Activated naive CD8-positive, alpha-beta T cell treated with anti-CD3 and anti-CD28 coated beads, Interleukin-2, amount 10 ng/mL, durations not matched to agents 7 days and 5 days (primary cell): ENCODE measurements around the gene DKK2. TPM values are rescaled to one million over a fixed set of nuclear protein-coding genes. Genes with fewer than 3 reads are reported as not detected.

Source experiments
- ATAC-seq: fragments of 150-1000 bp; cut with Tn5 transposase; one replicate; pipeline ENCODE4 v1.10.0; 2021; ENCODE audit warnings: low read depth, moderate library complexity
- POLR2A ChIA-PET: fragments of 350-600 bp; sonication (Branson Sonifier 250); formaldehyde crosslinking; loops from one replicate; lab custom pipeline; 2021; ENCODE audit warnings: antibody characterized with exemption; lab: Charles Lee
- DNase-seq: peaks from one replicate; pipeline ENCODE4 v3.0.0; 2021
- H3K27ac Mint-ChIP-seq: one replicate; pipeline ENCODE4 v1.8.0; 2022; ENCODE audit warnings: mild to moderate bottlenecking, mixed read lengths
- H3K27me3 Mint-ChIP-seq: one replicate; pipeline ENCODE4 v1.8.0; 2022; ENCODE audit warnings: mild to moderate bottlenecking, moderate library complexity, mixed read lengths
- H3K36me3 Mint-ChIP-seq: one replicate; pipeline ENCODE4 v1.8.0; 2021; ENCODE audit warnings: mild to moderate bottlenecking, mixed read lengths
- H3K4me1 Mint-ChIP-seq: one replicate; pipeline ENCODE4 v1.8.0; 2021; ENCODE audit warnings: mixed read lengths
- H3K4me3 Mint-ChIP-seq: one replicate; pipeline ENCODE4 v1.8.0; 2022; ENCODE audit warnings: mild to moderate bottlenecking, moderate library complexity, mixed read lengths
- H3K9me3 Mint-ChIP-seq: one replicate; pipeline ENCODE4 v1.8.0; 2021; ENCODE audit warnings: mixed read lengths
- total RNA-seq, 2 experiments: library from RNA; stranded (reverse); gene quantifications; one replicate each; pipeline ENCODE4 v1.2.3, GENCODE V29; 2021

The DKK2 gene, protein sequence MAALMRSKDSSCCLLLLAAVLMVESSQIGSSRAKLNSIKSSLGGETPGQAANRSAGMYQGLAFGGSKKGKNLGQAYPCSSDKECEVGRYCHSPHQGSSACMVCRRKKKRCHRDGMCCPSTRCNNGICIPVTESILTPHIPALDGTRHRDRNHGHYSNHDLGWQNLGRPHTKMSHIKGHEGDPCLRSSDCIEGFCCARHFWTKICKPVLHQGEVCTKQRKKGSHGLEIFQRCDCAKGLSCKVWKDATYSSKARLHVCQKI
- total RNA-seq, result not detected

DNA sequence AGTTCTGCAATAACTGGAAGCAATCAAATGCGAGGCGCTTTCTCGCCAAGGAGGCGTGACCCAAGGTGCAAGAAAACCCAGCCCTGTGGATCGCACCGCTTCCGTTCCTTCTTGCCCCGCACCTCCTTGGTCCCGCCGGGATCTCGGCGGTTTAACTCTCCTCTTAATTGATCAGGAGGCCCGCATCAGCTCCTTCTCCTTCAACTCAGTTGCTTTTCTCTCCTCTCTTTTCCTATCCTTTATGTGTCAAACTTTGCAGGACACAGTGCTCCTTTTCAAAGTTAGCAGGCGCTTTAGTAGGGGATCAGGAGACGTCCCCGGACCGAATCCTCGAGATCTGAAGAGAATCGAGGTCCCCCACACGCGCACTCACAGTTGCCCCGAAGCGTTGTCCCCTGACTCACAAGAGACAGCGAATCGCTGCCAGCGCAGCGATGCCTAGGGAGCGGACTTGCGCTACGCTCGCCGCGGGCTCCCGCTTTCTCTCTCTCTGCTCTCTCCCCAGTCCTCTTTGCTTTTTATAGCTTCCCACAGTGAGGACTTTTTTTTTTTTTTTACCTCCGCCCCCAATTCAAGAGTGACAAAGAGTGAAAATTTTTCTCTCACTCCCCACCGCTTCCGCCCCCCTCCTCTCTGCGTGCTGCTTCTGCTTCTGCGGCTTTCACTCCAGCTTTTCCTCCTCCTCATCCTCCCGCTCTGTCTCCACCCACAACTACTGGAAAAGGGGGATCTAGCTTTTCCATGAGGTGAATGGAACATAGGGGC lies at the start of gene DKK2:
Gene DKK2, minus strand, starts transcription at position 495 of the 765 bp plus-strand sequence. CDS start 722 bp downstream, outside the sequence.
- Mint-ChIP-seq H3K27me3 (peaks cover 51% of the 10 kb centered on the region), H3K27ac (no peak within 1 kb of the TSS), H3K4me3 (peak within 1 kb of the TSS; percentile 76), H3K9me3 (no peaks in the 10 kb centered on the region), H3K4me1 (peaks cover 20% of the 10 kb centered on the region), H3K36me3 (no peaks in the 10 kb centered on the region)
- ATAC-seq (no peak), DNase-seq (no peak)
- POLR2A ChIA-PET, result interaction anchor here (0.7 kb wide), 1 partner anchor 174 kb away, joined by 3 read pairs; no protein-coding TSS in a partner anchor

DNA sequence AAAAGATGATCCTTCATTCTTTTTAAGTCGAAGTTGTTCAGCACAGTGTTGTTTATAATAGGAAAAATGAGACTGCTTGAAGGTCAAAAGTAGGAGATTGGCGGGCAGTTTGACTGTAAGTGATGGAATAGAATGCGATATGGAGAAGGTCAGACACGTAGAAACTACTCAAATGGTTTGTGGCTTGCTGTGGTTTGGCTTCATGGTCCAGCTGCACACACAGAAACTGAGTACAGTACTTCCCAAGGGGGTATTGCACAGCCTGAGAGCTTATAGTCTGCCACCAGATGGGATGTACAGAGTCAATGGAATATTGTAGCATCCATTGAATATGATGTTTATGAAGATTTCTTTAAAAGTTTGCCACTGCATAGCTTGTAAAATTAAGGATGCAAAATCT lies 41.1 kb upstream of the DKK2 start:
- POLR2A ChIA-PET, result no interaction called here
- DNase-seq, result no peak
- no peaks in the 10 kb centered on the region for H3K27me3 Mint-ChIP-seq
- no peak for ATAC-seq
- no peak overlapping the region for H3K27ac Mint-ChIP-seq
- H3K36me3 Mint-ChIP-seq, result no peaks in the 10 kb centered on the region
- H3K4me3 Mint-ChIP-seq, result no peak overlapping the region
- peaks cover 3% of the 10 kb centered on the region for H3K9me3 Mint-ChIP-seq
- H3K4me1 Mint-ChIP-seq, result no peaks in the 10 kb centered on the region

DNA sequence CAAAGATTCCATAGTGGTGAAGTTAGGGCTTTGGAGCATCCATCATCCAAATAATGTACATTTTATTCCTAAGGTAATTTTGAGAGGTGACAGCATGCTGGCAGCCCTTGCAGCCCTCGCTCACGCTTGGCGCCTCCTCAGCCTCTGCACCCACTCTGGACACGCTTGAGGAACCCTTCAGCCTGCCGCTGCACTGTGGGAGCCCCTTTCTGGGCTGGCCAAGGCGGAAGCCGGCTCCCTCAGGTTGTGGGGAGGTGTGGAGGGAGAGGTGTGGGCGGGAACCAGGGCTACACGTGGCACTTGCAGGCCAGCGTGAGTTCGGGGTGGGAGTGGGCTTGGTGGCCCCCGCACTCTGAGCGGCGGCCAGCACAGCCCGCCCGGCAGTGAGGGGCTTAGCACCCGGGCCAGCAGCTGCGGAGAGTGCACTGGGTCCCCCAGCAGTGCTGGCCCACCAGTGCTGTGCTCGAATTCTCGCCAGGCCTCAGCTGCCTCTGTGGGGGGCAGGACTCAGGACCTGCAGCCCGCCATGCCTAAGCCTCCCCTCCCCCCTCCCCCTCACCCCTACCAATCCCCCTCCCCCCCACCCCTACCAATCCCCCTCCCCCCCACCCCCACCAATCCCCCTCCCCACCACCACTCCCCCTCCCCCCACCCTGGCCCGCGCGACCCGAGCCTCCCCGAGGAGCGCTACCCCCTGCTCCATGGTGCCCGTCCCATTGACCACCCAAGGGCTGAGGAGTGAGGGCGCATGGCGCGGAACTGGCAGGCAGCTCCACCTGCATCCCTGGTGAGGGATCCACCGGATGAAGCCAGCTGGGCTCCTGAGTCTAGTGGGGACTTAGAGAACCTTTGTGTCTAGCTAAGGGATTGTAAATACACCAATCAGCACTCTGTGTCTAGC lies 37.0 kb upstream of the DKK2 start:
- Mint-ChIP-seq H3K27me3 (no peaks in the 10 kb centered on the region), H3K9me3 (peaks cover 2% of the 10 kb centered on the region), H3K4me3 (no peak overlapping the region), H3K36me3 (no peaks in the 10 kb centered on the region), H3K27ac (no peak overlapping the region), H3K4me1 (no peaks in the 10 kb centered on the region)
- ATAC-seq (no peak), DNase-seq (no peak)
- POLR2A ChIA-PET, result no interaction called here

DNA sequence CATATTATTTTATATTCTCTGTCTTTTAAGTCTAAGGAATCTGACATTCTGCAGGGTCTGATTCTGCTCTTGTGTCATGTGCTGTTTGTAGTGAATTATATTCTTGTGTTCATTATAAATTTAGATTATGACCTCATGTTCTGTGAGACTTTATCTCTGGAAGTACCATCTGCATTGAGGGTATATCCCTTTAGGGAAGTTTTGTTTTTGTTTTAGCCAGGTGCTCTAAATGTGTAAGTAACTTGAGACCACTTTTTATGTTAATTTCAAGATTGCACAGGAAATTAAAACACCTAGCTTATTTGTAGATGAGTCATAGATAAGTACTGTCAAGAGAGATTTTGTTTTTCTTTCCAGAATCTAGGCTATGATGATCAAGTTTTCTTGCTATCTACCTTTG lies 35.0 kb upstream of the DKK2 start:
- H3K4me3 Mint-ChIP-seq, result no peak overlapping the region
- H3K9me3 Mint-ChIP-seq, result peaks cover 2% of the 10 kb centered on the region
- ATAC-seq, result no peak
- no peaks in the 10 kb centered on the region for H3K4me1 Mint-ChIP-seq
- no peaks in the 10 kb centered on the region for H3K27me3 Mint-ChIP-seq
- POLR2A ChIA-PET, result no interaction called here
- no peaks in the 10 kb centered on the region for H3K36me3 Mint-ChIP-seq
- H3K27ac Mint-ChIP-seq, result no peak overlapping the region
- DNase-seq, result no peak

DNA sequence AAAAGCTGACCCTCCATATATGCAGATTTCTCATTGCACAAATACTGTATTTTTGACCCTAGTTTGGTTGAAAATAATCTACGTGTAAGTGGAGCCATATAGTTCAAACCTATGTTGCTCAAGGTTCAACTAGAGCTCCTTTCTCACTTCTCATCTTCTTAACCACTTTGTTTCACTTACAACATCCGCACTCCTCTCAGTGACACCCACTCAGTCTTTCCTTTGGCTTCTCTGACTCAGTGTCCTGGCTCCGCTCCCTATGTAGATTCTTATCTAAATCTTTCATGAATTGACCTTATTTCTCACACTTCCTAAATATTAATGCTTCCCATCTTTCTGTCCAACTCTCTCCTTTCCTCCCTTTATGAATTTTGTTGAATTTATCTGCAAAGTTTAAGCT lies 32.9 kb upstream of the DKK2 start:
- ATAC-seq, result no peak
- DNase-seq, result no peak
- H3K4me3 Mint-ChIP-seq, result no peak overlapping the region
- no peaks in the 10 kb centered on the region for H3K36me3 Mint-ChIP-seq
- H3K27me3 Mint-ChIP-seq, result no peaks in the 10 kb centered on the region
- POLR2A ChIA-PET, result no interaction called here
- H3K27ac Mint-ChIP-seq, result no peak overlapping the region
- H3K4me1 Mint-ChIP-seq, result no peaks in the 10 kb centered on the region
- no peaks in the 10 kb centered on the region for H3K9me3 Mint-ChIP-seq

DNA sequence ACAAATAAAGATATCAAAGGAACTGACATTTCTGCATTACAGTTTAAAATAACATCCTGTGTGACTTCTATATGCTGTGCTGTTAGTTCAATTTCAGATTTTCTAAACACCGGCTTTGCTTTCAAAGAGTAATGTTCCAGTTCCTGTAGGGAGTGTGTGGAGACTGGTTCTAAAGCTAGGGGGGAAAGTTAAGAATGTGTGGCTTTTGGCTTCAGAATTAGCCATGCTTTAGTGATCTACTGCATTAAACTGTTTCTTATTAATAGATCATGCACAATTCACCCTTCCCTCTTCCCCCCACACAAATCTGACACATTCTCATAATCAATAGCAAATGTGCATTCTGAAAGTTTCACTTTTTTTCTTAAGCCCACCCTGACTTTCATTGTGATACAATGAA lies 32.0 kb upstream of the DKK2 start:
- Mint-ChIP-seq H3K4me3 (no peak overlapping the region), H3K9me3 (no peaks in the 10 kb centered on the region), H3K27me3 (no peaks in the 10 kb centered on the region), H3K4me1 (no peaks in the 10 kb centered on the region), H3K27ac (no peak overlapping the region), H3K36me3 (no peaks in the 10 kb centered on the region)
- DNase-seq (no peak), ATAC-seq (no peak)
- POLR2A ChIA-PET, result no interaction called here

DNA sequence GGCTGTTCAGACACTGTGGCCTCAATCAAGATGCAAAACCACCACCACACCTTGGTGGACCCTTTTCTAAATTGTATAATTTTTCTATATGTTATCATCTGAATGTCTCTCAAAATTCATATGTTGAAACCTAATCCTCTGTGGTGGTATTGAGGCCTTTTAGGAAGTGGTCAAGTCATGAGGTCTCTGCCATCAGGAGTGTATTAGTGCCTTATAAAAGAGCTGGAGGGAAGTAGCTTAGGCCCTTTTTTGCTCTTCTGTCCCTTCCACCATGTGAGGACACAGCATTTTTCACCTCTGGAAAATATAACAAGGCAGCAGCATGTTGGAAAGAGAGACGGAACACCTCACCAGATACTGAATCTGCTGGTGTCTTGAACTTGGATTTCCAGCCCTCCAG lies 30.5 kb upstream of the DKK2 start:
- POLR2A ChIA-PET, result no interaction called here
- H3K4me3 Mint-ChIP-seq, result no peak overlapping the region

DNA sequence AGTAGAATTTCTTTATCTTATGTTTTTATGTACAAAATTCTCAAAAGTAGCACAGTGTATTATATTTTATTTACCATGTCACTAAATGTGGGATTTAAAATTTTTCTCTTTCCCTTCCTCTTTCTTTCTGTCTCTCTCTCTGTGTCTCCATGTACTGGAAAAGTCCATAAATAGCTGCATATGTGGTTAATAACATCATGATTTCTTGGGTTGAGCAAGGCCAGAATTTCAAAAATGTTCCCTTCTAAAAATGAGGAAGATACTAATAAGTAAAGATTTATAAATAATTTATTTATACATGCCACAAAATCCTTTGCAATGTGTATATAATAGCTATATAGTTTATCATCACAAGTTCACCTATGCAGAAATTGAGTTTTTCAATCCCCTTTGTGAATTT lies 29.1 kb upstream of the DKK2 start:
- Mint-ChIP-seq H3K4me1 (no peaks in the 10 kb centered on the region), H3K36me3 (no peaks in the 10 kb centered on the region), H3K27ac (no peak overlapping the region), H3K27me3 (no peaks in the 10 kb centered on the region), H3K9me3 (no peaks in the 10 kb centered on the region), H3K4me3 (no peak overlapping the region)
- POLR2A ChIA-PET, result no interaction called here
- ATAC-seq (no peak), DNase-seq (no peak)

More for the DNA sequence above, 30.5 kb upstream of the DKK2 start:
- Mint-ChIP-seq H3K27me3 (no peaks in the 10 kb centered on the region), H3K27ac (no peak overlapping the region), H3K36me3 (no peaks in the 10 kb centered on the region), H3K9me3 (no peaks in the 10 kb centered on the region), H3K4me1 (no peaks in the 10 kb centered on the region)
- ATAC-seq (no peak), DNase-seq (no peak)

DNA sequence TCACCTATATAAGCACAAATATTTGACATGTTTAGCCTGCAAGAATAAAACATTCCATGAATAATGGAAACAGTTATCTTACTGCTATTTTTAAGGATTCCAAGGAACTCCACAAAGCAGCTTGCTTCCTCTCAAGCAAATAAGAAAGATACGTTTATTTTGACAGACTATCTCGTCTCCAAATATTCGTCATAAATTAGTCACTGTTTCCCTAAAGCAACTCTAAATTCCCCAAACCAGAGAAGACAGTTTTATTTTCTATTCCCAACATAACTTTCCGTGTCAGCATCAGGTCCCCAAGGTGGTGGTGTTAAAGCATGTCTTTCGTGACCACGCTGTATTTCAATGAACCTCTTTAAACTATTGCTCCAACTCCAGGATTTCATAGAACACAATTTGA lies 24.3 kb upstream of the DKK2 start:
- no peaks in the 10 kb centered on the region for H3K9me3 Mint-ChIP-seq
- no peaks in the 10 kb centered on the region for H3K4me1 Mint-ChIP-seq
- no peaks in the 10 kb centered on the region for H3K27me3 Mint-ChIP-seq
- H3K4me3 Mint-ChIP-seq, result no peak overlapping the region
- DNase-seq (no peak), ATAC-seq (no peak)
- no peak overlapping the region for H3K27ac Mint-ChIP-seq
- POLR2A ChIA-PET, result no interaction called here
- H3K36me3 Mint-ChIP-seq, result no peaks in the 10 kb centered on the region

DNA sequence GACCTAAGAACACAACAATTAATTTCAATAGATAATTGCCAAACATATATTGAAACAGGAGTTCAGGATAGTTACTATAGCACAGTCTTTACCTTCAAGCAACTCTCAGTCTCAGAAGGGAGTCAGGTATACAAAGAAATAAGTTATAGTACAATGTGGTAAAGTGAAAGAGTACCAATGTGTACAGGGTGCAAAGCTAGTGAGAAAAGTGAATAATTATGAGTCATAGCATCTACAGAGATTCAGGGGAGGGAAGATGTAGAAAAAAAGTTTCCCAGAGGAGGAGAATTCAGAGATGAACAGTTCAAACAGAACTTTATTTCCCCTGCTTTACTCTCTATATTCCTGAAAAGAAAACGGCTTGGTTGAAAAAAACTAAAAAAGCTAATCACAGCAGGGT lies 22.7 kb upstream of the DKK2 start:
- POLR2A ChIA-PET, result no interaction called here
- H3K4me1 Mint-ChIP-seq, result no peaks in the 10 kb centered on the region
- no peak overlapping the region for H3K4me3 Mint-ChIP-seq
- H3K27me3 Mint-ChIP-seq, result no peaks in the 10 kb centered on the region
- DNase-seq (no peak), ATAC-seq (no peak)
- H3K36me3 Mint-ChIP-seq, result no peaks in the 10 kb centered on the region
- no peak overlapping the region for H3K27ac Mint-ChIP-seq
- no peaks in the 10 kb centered on the region for H3K9me3 Mint-ChIP-seq

DNA sequence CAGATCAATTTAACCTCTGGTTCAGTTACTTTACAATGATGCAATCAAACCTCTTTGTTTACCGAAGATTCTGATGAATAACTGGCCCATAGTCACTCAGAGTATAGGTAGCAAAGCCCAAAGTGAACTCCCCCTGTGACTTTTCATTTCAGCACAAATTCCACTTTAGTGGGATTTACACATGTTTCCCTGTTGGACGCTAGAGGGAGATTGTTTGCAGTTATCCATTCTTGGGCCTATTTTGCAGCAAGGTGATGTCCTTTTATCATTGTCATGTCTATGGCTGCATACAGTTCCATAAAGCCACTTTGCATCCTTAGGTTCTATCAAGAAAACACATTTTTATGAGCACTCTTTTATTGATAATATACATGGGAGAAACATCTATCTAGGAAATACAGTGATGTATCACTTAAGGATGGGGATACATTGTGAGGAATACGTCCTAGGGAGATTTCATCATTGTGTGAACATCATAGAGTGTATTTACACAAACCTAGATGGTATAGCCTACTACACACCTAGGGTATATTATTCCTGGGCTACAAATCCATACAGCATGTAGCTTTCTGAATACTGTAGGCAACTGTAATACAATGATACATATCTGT lies 14.5 kb upstream of the DKK2 start:
- no peak for DNase-seq
- H3K4me1 Mint-ChIP-seq, result no peaks in the 10 kb centered on the region
- H3K36me3 Mint-ChIP-seq, result no peaks in the 10 kb centered on the region
- no peaks in the 10 kb centered on the region for H3K27me3 Mint-ChIP-seq
- H3K9me3 Mint-ChIP-seq, result peaks cover 5% of the 10 kb centered on the region
- H3K4me3 Mint-ChIP-seq, result no peak overlapping the region
- no peak for ATAC-seq
- no peak overlapping the region for H3K27ac Mint-ChIP-seq
- POLR2A ChIA-PET, result no interaction called here

DNA sequence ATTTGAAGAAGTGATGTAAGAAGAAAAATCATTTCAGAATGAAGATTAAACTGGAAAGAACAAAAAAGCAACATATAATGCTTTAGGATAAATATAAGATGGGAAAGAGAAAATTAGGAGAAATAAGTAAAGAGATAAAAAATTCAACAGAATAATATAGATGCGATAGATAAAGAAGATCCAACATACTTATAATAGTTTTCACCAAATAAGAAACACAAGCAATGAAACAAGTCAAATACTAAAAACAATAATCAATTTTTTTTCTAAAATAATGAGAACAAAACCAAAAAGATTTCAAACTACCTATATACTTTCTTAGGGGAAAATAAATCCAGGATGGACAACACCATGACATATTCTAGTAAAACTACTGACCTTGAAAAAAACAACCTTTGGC lies 10.1 kb upstream of the DKK2 start:
- H3K36me3 Mint-ChIP-seq, result no peaks in the 10 kb centered on the region
- POLR2A ChIA-PET, result no interaction called here
- DNase-seq (no peak), ATAC-seq (no peak)
- no peak overlapping the region for H3K27ac Mint-ChIP-seq
- H3K4me3 Mint-ChIP-seq, result no peak overlapping the region
- peaks cover 5% of the 10 kb centered on the region for H3K9me3 Mint-ChIP-seq
- peaks cover 3% of the 10 kb centered on the region for H3K27me3 Mint-ChIP-seq
- H3K4me1 Mint-ChIP-seq, result no peaks in the 10 kb centered on the region

DNA sequence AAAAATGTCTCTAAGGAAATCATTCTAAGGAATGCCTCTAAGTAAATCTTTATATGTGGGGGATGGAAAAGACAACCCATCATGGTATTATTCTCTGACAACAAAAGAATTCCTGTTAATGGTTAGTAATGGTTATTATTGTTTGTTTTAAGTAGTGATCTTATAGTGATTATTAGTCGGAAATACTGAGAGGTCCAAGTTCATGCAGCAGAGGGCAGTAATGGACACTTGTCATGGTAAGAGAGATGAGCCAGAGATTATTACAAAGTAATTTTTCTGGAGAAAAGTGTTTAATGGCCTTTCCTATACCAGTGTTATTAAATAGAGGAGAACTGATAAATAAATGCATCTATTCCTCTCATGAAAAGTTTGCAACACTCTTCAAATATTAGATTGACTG lies 8.1 kb upstream of the DKK2 start:
- no peak overlapping the region for H3K4me3 Mint-ChIP-seq
- POLR2A ChIA-PET, result no interaction called here
- H3K4me1 Mint-ChIP-seq, result no peaks in the 10 kb centered on the region
- peaks cover 5% of the 10 kb centered on the region for H3K9me3 Mint-ChIP-seq
- ATAC-seq (no peak), DNase-seq (no peak)
- H3K27ac Mint-ChIP-seq, result no peak overlapping the region
- H3K27me3 Mint-ChIP-seq, result peaks cover 3% of the 10 kb centered on the region
- H3K36me3 Mint-ChIP-seq, result no peaks in the 10 kb centered on the region
